CD4-positive, CD25-positive, alpha-beta regulatory T cell (primary cell): Measurements from ENCODE around the gene EIF4G3. TPM values are rescaled to one million over a fixed set of nuclear protein-coding genes. Genes with fewer than 3 reads are reported as not detected.

ENCODE experiments used
- ATAC-seq, 2 donors: fragments of 150-1000 bp; cut with Tn5 transposase; one replicate each; pipeline ENCODE4 v1.10.0; 2021; ENCODE audit warnings: low read depth in 2 of 2, moderate number of reproducible peaks in 2 of 2, moderate library complexity in 1 of 2
- DNase-seq, 3 donors: peaks; one replicate each; pipeline versions ENCODE4 v3.0.0 to v3.0.0-alpha.2; 2012 to 2022; ENCODE audit warnings: mixed read lengths in 1 of 3
- H3K27ac ChIP-seq: one replicate; pipeline ENCODE4 v1.7.0; 2013; ENCODE audit warnings: mild to moderate bottlenecking, low read length; ENCODE audit not compliant: insufficient read depth, poor library complexity, severe bottlenecking
- H3K27me3 ChIP-seq: one replicate; pipeline ENCODE4 v1.7.0; 2013; ENCODE audit warnings: low read length; ENCODE audit not compliant: control insufficient read depth, insufficient read depth
- H3K36me3 ChIP-seq: one replicate; pipeline ENCODE4 v1.7.0; 2013; ENCODE audit warnings: mild to moderate bottlenecking, low read length, moderate library complexity; ENCODE audit not compliant: control insufficient read depth, insufficient read depth
- H3K4me1 ChIP-seq: 2 replicates; pipeline ENCODE4 v1.7.0; 2013; ENCODE audit warnings: mild to moderate bottlenecking, low read length; ENCODE audit not compliant: insufficient read depth, control insufficient read depth, poor library complexity, severe bottlenecking
- H3K4me3 ChIP-seq: one replicate; pipeline ENCODE4 v1.7.0; 2013; ENCODE audit warnings: low read depth, mild to moderate bottlenecking, low read length, moderate library complexity
- H3K9me3 ChIP-seq, 2 experiments: 1 replicate in 1 of 2; 2 replicates in 1 of 2; pipeline ENCODE4 v1.7.0; 2013; ENCODE audit warnings: low read length in 2 of 2, mild to moderate bottlenecking in 1 of 2, moderate library complexity in 1 of 2; ENCODE audit not compliant: control insufficient read depth in 2 of 2
- H3K27ac Mint-ChIP-seq, 3 donors: one replicate each; pipeline ENCODE4 v1.8.0; 2020 to 2022; ENCODE audit warnings: mild to moderate bottlenecking in 3 of 3, mixed read lengths in 3 of 3, moderate library complexity in 2 of 3
- H3K27me3 Mint-ChIP-seq: one replicate; pipeline ENCODE4 v1.8.0; 2022; ENCODE audit warnings: mild to moderate bottlenecking, mixed read lengths
- H3K36me3 Mint-ChIP-seq: one replicate; pipeline ENCODE4 v1.8.0; 2020; ENCODE audit warnings: mixed read lengths
- H3K4me1 Mint-ChIP-seq, 4 donors: one replicate each; pipeline ENCODE4 v1.8.0; 2020 to 2022; ENCODE audit warnings: mixed read lengths in 4 of 4, mild to moderate bottlenecking in 1 of 4
- H3K4me3 Mint-ChIP-seq, 4 donors: one replicate each; pipeline ENCODE4 v1.8.0; 2020 to 2022; ENCODE audit warnings: mild to moderate bottlenecking in 4 of 4, mixed read lengths in 4 of 4, moderate library complexity in 3 of 4
- H3K9me3 Mint-ChIP-seq, 7 donors: one replicate each; pipeline ENCODE4 v1.8.0; 2020 to 2022; ENCODE audit warnings: mixed read lengths in 7 of 7, mild to moderate bottlenecking in 3 of 7, moderate library complexity in 2 of 7
- polyA plus RNA-seq, 4 donors: library from polyadenylated mRNA; unstranded; fragments of 300-500 nt; fragmentation: Illumina TruSeq; gene quantifications; one replicate each; pipeline ENCODE4 v1.2.3, GENCODE V29; 2021
- total RNA-seq: library from RNA; stranded (reverse); gene quantifications from one replicate; pipeline ENCODE4 v1.2.3, GENCODE V29; 2022

The EIF4G3 gene
- total and polyA plus RNA-seq, 5 donors from 2014 or later = 2.5 to 34.4 (median 5.5) TPM

DNA sequence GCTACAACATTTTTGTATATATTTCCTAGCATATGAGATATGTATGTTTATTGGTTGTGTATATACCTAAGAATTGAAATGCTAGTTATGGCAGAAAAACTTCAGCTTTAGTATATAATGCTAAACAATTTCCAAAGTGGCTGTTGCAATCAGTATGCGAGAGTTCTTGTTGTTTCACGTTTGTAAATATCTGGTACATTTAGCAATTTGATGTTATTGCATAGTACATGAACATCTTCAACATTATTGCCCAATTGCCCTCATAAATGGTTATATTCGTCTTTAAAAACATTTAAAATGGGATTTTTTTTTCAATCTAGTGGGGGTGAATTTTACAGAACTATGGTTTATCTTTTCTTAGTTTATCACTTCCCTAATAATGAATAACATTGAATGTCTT, 303.4 kb downstream of the EIF4G3 start:
- H3K36me3 Mint-ChIP-seq = peaks cover 9% of the 10 kb centered on the region

DNA sequence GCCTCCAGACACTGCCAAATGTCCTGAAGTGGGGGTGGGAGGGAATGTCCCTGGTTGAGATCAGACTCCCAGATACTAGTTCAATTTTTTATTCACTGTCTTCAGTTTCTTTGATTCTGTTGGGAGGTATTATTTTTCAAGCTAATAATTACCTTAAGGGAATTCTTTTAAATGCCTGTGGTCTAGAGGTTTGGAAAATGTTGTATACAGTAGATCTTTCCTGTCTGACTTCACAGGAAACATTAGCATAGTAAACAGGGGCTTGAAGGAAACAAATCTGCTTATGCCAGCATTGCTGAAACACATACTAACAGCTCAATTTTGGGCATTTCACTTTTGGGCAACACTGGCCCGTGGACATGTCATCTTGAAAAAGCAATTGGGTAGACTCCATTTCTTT, 305.3 kb downstream of the EIF4G3 start:
- no peak for ATAC-seq
- H3K27ac Mint-ChIP-seq = peak overlapping the region in 1 of 3 donors; percentile 54
- no peaks in the 10 kb centered on the region for H3K9me3 ChIP-seq
- no peaks in the 10 kb centered on the region for H3K27me3 ChIP-seq
- H3K4me1 Mint-ChIP-seq = peaks cover 8 to 20% (median 16%) of the 10 kb centered on the region in 4 donors
- no peak for DNase-seq
- H3K36me3 ChIP-seq = no peaks in the 10 kb centered on the region
- H3K4me1 ChIP-seq = no peaks in the 10 kb centered on the region
- no peak overlapping the region for H3K4me3 Mint-ChIP-seq
- peaks cover 6% of the 10 kb centered on the region for H3K36me3 Mint-ChIP-seq
- no peak overlapping the region for H3K4me3 ChIP-seq
- no peak overlapping the region for H3K27ac ChIP-seq
- no peaks in the 10 kb centered on the region for H3K27me3 Mint-ChIP-seq
- peaks cover 0 to 1% (median 0%) of the 10 kb centered on the region in 7 donors for H3K9me3 Mint-ChIP-seq

More for the DNA sequence above, 303.4 kb downstream of the EIF4G3 start:
- Histone ChIP-seq H3K27me3 (no peaks in the 10 kb centered on the region), H3K9me3 (no peaks in the 10 kb centered on the region), H3K4me3 (no peak overlapping the region), H3K4me1 (no peaks in the 10 kb centered on the region), H3K27ac (no peak overlapping the region), H3K36me3 (peaks cover 2% of the 10 kb centered on the region)
- H3K27me3 Mint-ChIP-seq = no peaks in the 10 kb centered on the region
- no peak for DNase-seq
- ATAC-seq = no peak
- H3K27ac Mint-ChIP-seq = no peak overlapping the region
- H3K4me1 Mint-ChIP-seq = peaks cover 8 to 20% (median 15%) of the 10 kb centered on the region in 4 donors
- H3K9me3 Mint-ChIP-seq = no peaks in the 10 kb centered on the region
- H3K4me3 Mint-ChIP-seq = no peak overlapping the region

DNA sequence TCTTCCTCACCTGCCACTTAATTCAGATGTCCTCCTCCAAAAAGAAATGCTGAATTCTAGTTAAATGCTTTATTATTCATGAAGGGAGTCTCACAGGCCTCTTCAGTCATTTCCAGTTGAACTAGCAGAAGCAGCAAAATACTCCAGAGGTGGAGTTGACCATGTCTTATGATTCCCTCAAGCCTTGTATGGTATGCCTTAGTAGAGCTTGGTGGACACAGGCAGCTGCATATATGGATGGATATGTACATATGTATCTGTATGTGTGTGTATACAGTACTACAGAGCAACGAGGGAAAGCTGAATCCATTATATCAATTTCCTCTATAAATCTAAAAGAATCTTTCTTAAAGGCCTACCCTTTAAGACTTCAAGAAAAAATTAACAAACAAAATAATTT, 306.0 kb downstream of the EIF4G3 start:
- H3K27me3 ChIP-seq = no peaks in the 10 kb centered on the region
- H3K4me1 Mint-ChIP-seq = peaks cover 8 to 17% (median 15%) of the 10 kb centered on the region in 4 donors
- DNase-seq (no peak), ATAC-seq (no peak)
- no peaks in the 10 kb centered on the region for H3K4me1 ChIP-seq
- H3K27ac Mint-ChIP-seq = no peak overlapping the region
- no peaks in the 10 kb centered on the region for H3K36me3 ChIP-seq
- H3K4me3 Mint-ChIP-seq = no peak overlapping the region
- no peak overlapping the region for H3K4me3 ChIP-seq
- H3K9me3 ChIP-seq = no peaks in the 10 kb centered on the region
- no peaks in the 10 kb centered on the region for H3K27me3 Mint-ChIP-seq
- no peak overlapping the region for H3K27ac ChIP-seq
- H3K9me3 Mint-ChIP-seq = peaks cover 0 to 1% (median 0%) of the 10 kb centered on the region in 7 donors
- peaks cover 10% of the 10 kb centered on the region for H3K36me3 Mint-ChIP-seq

DNA sequence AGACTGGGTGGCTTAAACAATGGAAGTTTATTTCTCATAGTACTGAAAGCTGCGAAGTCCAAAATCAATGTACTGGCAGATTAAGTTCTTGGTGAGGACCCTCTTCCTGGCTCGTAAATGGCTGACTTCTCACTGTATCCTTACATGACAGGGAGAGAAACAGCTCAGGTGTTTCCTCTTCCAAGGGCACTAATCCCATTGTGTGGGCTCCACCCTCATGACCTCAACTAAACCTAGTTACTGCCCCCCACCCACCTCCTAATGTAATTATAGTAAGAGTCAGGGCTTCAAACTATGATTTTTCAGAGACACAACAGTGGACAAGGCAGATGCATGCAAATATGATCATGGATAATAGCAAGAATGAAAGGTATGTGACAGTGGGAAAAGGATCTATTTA, 308.4 kb downstream of the EIF4G3 start:
- Mint-ChIP-seq H3K4me1 (peaks cover 0 to 6% (median 1%) of the 10 kb centered on the region in 4 donors), H3K9me3 (peaks cover 0 to 1% (median 0%) of the 10 kb centered on the region in 7 donors), H3K27me3 (no peaks in the 10 kb centered on the region), H3K27ac (peak overlapping the region in 1 of 3 donors; percentile 43), H3K4me3 (no peak overlapping the region), H3K36me3 (peaks cover 20% of the 10 kb centered on the region)
- H3K36me3 ChIP-seq = peaks cover 16% of the 10 kb centered on the region
- ATAC-seq = no peak
- no peaks in the 10 kb centered on the region for H3K4me1 ChIP-seq
- no peaks in the 10 kb centered on the region for H3K27me3 ChIP-seq
- H3K4me3 ChIP-seq = no peak overlapping the region
- no peaks in the 10 kb centered on the region for H3K9me3 ChIP-seq
- DNase-seq = no peak
- no peak overlapping the region for H3K27ac ChIP-seq

DNA sequence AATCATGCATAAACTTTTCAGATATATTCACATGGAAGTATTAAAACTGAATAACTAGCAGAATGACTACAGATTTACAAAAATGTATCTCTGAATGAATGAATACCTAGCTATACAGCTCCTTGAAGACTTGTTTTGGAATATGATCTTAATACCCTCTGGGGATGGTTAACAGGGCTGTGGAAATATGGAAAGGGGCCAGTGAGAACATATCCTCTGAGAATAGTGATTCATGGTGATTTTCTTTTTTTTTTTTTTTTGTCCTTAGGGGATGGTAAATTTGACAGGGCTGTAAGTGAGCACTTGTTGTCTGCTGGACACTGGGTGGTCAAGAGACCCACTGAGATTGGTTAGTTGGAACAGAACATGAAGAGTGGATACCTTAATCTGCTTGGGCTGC, 308.9 kb downstream of the EIF4G3 start:
- DNase-seq (no peak), ATAC-seq (no peak)
- Mint-ChIP-seq H3K4me1 (peaks cover 0 to 2% (median 1%) of the 10 kb centered on the region in 4 donors), H3K36me3 (peaks cover 20% of the 10 kb centered on the region), H3K9me3 (peaks cover 0 to 1% (median 0%) of the 10 kb centered on the region in 7 donors), H3K4me3 (no peak overlapping the region), H3K27ac (peak overlapping the region in 1 of 3 donors; percentile 43), H3K27me3 (no peaks in the 10 kb centered on the region)
- H3K27ac ChIP-seq = no peak overlapping the region
- no peaks in the 10 kb centered on the region for H3K9me3 ChIP-seq
- no peaks in the 10 kb centered on the region for H3K4me1 ChIP-seq
- H3K4me3 ChIP-seq = no peak overlapping the region
- H3K27me3 ChIP-seq = no peaks in the 10 kb centered on the region
- H3K36me3 ChIP-seq = peaks cover 20% of the 10 kb centered on the region

DNA sequence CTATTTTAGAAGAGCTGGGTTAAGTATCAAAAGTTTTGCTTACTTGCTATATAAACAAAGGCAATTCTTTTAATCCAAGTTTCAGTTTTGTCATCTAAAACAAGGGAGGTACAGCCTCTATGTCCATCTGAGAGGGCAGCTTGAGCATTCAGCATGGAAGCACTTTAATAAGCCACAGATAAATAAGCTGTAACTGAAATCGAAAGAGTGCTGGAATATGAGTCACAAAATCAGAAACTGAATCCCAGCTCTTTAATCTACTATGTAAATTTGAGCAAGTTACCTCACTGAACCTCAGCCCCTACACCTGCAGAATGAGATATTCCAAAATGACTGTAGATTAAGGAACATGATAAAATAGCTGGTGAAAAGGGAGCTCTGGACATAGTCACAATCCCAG, 309.6 kb downstream of the EIF4G3 start:
- Mint-ChIP-seq H3K4me3 (no peak overlapping the region), H3K9me3 (peaks cover 0 to 1% (median 0%) of the 10 kb centered on the region in 7 donors), H3K27me3 (no peaks in the 10 kb centered on the region), H3K4me1 (peaks cover 0 to 2% (median 0%) of the 10 kb centered on the region in 4 donors), H3K36me3 (peaks cover 20% of the 10 kb centered on the region), H3K27ac (no peak overlapping the region)
- Histone ChIP-seq H3K27ac (no peak overlapping the region), H3K36me3 (peaks cover 24% of the 10 kb centered on the region), H3K27me3 (no peaks in the 10 kb centered on the region), H3K4me1 (no peaks in the 10 kb centered on the region), H3K4me3 (no peak overlapping the region), H3K9me3 (no peaks in the 10 kb centered on the region)
- ATAC-seq (no peak), DNase-seq (no peak)

DNA sequence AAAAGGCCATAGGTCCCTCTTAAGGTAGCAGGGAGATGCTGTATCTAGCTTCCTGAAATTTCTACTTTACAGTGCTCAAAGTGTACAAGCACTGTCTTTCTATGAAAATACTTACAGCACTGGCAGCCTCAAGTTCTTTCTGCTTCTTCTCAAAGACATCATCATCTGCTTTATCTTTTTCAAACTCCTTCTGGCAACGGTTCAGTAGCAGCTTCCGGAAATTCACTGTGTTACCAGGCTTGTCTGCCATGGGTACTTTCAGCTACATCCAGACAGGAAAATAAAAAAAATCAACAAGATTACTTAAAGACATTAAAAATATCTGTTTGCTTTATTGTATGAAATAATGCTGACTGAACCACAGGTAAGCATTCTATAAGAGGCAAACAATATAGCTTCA, 311.7 kb downstream of the EIF4G3 start:
- H3K27ac ChIP-seq = no peak overlapping the region
- Mint-ChIP-seq H3K4me3 (no peak overlapping the region), H3K27me3 (no peaks in the 10 kb centered on the region), H3K4me1 (peaks cover 0 to 2% (median 0%) of the 10 kb centered on the region in 4 donors), H3K9me3 (peaks cover 0 to 1% (median 0%) of the 10 kb centered on the region in 7 donors), H3K36me3 (peaks cover 33% of the 10 kb centered on the region), H3K27ac (no peak overlapping the region)
- no peaks in the 10 kb centered on the region for H3K27me3 ChIP-seq
- H3K36me3 ChIP-seq = peaks cover 39% of the 10 kb centered on the region
- no peaks in the 10 kb centered on the region for H3K4me1 ChIP-seq
- DNase-seq (no peak), ATAC-seq (no peak)
- H3K4me3 ChIP-seq = no peak overlapping the region
- H3K9me3 ChIP-seq = no peaks in the 10 kb centered on the region

DNA sequence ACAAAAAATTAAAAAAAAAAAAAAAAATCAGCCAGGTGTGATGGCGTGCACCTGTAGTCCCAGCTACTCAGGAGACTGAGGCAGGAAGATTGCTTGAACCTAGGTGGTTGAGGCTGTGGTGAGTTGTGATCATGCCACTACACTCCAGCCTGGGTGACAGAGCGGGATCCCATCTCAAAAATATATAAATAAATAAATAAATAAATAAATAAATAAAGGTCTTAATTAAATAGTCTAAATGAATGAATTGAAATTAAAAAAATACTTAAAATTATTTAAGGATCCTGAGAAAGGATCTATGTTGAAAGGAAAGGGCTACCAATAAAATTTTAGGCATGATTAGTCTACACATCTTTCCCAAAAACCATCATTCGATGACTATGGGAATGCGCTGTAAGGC, 322.2 kb downstream of the EIF4G3 start:
- no peak for ATAC-seq
- DNase-seq = no peak
- no peak overlapping the region for H3K27ac ChIP-seq
- no peaks in the 10 kb centered on the region for H3K27me3 ChIP-seq
- H3K36me3 Mint-ChIP-seq = peaks cover 45% of the 10 kb centered on the region
- H3K4me1 Mint-ChIP-seq = no peaks in the 10 kb centered on the region
- H3K27ac Mint-ChIP-seq = no peak overlapping the region
- no peaks in the 10 kb centered on the region for H3K4me1 ChIP-seq
- no peak overlapping the region for H3K4me3 Mint-ChIP-seq
- H3K36me3 ChIP-seq = peaks cover 60% of the 10 kb centered on the region
- peaks cover 0 to 1% (median 0%) of the 10 kb centered on the region in 7 donors for H3K9me3 Mint-ChIP-seq
- no peaks in the 10 kb centered on the region for H3K9me3 ChIP-seq
- no peak overlapping the region for H3K4me3 ChIP-seq
- no peaks in the 10 kb centered on the region for H3K27me3 Mint-ChIP-seq
